LHCN-M2 (cell line): ENCODE results near the gene LDLRAP1. TPM values are rescaled to one million over a fixed set of nuclear protein-coding genes. Genes with fewer than 3 reads are reported as not detected.
A peak's percentile ranks its signal among the peaks of the same experiment; 100 is the strongest.

ENCODE experiments used
- DNase-seq: peaks from one replicate; pipeline ENCODE4 v3.0.0-alpha.2; 2012; ENCODE audit warnings: low read depth
- total RNA-seq: library from RNA; depleted of rRNA; stranded (reverse); fragments of >200 nt; gene quantifications from 2 replicates; pipeline ENCODE4 v1.2.3, GENCODE V29; 2014

The LDLRAP1 gene
- total RNA-seq, 1 experiment from 2014 or later = 13.1 TPM

- DNase-seq = no peak
Observed at GRCh38 chr1:25541889-25542658, 1.3 kb upstream of the LDLRAP1 start.

- DNase-seq = no peak
Observed at GRCh38 chr1:25543005-25543424, 391 bp upstream of the LDLRAP1 start.

- DNase-seq = no peak
Observed at GRCh38 chr1:25544243-25544764, 898 bp downstream of the LDLRAP1 start.

DNA sequence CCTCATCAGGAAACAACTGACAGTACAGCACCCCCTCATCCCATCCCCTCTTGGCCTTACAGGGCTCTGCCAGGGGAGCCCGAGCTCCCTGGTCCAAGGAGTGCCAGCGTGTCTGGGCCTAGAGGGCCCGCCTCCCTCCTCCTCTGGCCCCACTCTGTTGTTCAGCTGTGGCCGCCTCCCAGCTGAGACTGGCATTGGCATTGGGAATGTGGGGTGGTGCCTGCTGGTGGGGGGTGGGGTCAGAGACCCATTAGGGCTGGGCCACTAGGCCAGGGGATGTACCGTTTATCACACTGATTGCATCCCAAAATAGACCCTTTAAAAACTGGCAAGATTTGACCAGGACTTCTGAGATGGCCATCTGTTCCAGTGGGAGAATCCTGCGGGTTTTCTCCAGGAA lies 1.4 kb downstream of the LDLRAP1 start:
- peak; percentile 55 for DNase-seq

GRCh38 chr1:25545767-25546166 lies 2.4 kb downstream of the LDLRAP1 start:
- DNase-seq = no peak

- no peak for DNase-seq
Observed at GRCh38 chr1:25546193-25546592, 2.8 kb downstream of the LDLRAP1 start.

GRCh38 chr1:25548601-25549000 lies 5.2 kb downstream of the LDLRAP1 start:
- DNase-seq = no peak

DNA sequence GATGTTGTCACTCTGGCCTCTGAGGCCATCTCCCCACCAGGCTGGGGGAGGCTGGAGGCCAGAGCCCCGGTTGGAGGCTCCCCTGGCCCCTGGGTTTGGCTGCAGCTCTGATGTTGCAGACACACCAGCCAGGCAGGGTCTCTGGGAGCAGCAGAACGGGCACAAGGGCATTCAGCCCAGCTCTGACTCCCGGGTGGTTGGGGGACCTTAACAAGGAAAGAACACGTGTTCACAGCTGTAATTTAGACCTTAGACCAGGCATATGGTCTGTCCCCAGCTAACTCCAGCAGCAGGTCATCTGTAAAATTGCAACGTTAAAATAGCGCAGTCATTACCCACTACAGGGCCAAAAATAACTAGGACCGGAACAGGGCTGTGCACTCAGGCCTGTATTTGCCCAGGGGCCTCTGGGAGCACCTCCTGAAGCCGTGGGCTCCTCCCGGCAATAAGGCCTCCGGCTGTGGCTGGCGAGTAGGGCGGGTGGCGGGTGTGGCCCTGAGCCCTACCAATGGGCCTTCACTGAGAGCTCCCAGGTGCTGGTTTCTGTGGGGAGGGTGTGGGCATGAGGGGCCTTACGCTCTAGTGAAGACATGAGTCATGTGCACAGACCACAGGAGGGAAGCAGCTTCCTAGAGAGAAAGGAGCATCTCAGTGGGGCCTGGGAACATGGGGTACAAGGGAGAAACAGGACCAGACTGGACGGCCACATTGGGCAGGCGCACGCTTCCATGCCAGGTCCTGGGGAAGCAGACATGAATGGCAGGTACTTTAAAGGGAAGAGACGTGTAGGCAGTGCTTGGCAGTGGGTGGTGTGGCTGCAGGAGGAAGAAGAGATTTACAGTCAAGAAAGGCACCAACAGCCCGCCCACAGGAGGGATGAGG lies 6.1 kb downstream of the LDLRAP1 start:
- peak; percentile 37 for DNase-seq

- DNase-seq = peak; percentile 43
Observed at GRCh38 chr1:25550155-25550506, 6.7 kb downstream of the LDLRAP1 start.

DNA sequence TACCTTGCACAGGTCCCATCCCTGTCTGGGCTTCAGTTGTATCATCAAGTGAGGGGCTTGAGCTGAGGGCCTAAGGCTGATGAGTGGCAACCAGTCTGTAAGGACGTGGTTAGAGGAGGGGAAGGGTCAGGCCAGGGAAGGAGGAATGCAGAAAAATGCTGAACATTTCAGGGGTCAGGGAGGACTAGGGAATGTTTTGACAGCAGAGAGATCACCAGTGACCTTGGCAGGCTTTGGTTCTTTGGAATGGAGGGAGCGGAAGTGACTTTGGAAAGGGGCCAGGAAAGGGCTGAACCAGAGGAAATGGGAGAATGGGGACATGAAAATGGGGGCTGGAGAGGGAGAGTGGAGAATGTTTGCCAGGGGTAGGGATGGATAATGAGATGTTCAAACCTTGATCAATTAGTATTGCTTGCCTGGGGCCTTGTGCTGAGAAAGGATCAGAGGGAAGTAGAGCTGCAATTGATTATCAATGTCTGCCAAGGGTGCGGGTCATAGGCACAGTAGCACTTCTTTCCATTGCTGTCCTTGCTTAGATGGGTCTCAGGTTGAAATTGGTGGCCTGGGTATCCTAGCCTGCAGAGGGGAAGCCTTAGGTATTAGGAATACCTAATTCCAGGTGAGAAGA lies 7.4 kb downstream of the LDLRAP1 start:
- no peak for DNase-seq

DNA sequence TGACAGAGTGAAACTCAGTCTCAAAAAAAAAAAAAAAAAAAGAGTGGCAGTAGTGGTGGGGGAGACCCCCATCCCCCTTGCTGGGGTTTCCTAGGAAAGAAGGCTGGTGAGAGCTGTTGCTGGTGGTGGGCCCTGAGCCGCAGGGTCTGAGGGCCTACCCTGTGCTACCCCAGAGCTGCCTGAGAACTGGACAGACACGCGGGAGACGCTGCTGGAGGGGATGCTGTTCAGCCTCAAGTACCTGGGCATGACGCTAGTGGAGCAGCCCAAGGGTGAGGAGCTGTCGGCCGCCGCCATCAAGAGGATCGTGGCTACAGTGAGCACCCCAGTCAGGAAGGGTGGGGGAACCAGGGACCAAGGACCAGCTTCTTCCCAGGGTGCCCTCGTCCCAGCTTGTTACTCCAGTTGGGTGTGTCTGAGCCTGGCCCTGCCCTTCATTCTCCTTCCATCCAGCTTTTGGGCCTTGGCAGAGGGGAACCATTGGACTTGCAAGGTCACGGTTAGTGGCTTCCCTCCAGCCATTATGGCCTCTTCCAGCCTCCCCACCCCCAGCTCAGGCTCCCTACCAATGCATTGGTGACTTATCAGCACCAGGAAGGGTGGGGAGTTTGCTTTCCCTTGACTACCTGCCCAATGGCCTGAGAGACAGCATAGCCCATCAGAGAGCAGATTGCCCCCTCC lies 10.5 kb downstream of the LDLRAP1 start:
- no peak for DNase-seq

- DNase-seq = no peak
Observed at GRCh38 chr1:25554430-25554780, 11.0 kb downstream of the LDLRAP1 start.

GRCh38 chr1:25554886-25555752 lies 11.7 kb downstream of the LDLRAP1 start:
- DNase-seq = peak; percentile 32

DNA sequence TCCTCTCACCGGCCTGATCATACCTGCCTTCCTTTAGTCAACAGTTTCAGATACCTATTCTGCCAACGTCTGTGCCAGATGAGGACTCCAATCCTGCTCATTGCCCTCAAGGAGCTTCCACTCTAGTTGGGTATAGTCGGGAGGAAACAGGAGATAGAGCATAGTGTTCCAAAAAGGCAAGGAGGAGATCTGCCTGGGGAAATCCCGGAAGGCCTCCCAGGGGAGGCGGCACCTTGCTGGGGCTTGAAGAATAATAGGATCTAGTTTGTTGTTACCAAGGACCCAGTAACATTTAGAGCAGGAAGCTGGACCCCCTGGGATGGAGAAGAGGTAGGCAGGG lies 12.3 kb downstream of the LDLRAP1 start:
- no peak for DNase-seq

DNA sequence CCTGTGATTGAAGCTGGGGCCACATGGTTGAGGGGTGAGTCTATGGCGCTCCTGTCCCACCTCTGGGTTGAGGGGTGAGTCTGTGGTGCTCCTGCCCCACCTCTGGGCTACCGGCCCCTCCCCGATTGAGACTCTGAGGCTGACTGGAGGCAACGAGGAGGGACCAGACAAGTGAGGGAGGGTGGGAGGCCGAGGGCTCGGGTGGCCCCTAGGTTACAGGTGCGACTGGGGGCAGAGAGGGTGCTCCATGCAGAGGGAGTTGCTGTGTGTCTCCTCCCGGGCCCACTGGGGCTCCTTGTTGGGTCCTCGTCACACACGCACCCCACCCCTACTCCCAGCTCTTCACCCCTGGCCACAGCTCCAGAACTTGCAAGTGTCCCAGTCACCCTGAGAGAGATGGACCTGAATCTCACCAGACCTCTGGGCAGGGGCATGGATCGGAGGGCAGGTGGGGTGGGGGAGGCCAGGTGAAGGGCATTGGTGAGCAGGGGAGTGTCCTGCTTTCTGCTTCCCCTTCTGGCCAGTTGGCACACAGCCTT lies 12.8 kb downstream of the LDLRAP1 start:
- no peak for DNase-seq

DNA sequence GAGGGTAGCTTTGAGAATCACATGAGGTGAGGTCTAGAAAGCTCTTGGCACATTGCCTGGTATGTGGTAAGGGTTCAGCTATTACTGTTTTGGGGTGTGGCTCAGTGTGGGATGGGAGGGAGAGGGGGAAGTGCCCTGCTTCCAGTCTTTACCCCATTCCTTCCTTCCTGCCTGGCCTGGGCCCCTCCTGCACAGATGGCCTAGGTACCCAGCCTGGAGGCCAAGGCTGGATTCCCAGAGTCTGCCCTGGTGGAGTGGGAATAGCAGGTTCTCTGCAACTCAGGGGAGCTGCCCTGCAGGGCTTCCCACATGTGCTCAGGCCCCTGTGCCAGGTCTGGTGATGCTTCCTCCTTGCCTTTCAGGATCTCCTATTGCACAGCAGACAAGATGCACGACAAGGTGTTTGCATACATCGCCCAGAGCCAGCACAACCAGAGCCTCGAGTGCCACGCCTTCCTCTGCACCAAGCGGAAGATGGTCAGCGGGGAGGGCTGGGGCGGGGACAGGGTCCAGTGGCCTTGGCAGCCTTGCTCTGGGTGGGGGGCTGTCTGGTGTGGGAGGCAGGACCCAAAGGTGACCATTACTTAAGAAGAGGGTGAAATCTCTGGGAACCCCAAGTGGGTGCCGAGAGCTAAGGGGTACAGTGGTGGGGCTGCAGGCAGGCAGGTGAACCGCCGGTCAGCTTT lies 13.5 kb downstream of the LDLRAP1 start:
- DNase-seq = peak; percentile 60

- DNase-seq = no peak
Observed at GRCh38 chr1:25557543-25557942, 14.1 kb downstream of the LDLRAP1 start.

DNA sequence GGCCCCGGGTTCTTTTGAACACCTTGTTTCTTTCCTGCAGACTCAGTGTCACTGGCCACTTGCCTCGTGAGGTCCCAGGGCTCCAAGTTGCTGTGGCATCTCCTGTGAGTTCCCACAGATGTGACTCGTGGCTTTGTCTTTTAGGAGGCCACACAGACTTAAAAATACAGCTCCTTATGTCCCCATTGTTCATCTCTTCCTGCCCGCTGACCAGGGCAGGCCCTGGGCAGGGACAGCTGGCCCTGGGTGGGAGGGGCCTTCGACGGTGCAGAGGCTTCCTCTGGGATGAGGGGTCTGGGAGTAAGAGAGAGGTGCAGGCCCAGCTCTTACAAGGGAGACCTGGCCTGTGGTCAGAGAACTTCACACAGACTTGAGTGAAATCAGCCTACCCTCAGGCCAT lies 15.6 kb downstream of the LDLRAP1 start:
- DNase-seq = no peak

GRCh38 chr1:25560001-25560400 lies 16.6 kb downstream of the LDLRAP1 start:
- no peak for DNase-seq

DNA sequence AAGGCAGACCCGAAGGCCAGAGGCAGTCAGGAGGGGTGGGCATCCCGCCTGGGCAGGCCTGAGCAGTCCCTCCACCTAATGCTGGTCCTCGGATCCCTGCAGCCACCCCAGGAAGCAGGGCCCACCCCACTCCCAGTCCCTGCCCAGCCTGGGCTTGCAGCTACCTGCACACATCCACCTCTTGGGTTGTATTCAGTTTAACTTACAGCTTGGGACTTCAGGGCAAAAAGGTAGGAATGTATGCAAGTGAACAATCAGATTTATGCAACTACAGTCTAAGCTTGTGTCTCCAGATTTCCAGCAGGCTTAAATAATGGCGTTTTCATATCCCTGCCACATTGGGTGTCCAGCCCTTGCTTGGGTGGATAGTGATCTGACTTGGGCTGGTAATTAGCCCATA lies 17.4 kb downstream of the LDLRAP1 start:
- no peak for DNase-seq
